Chondrocyte (in vitro differentiated cells): ENCODE measurements around the gene MAMLD1. TPM values are rescaled to one million over a fixed set of nuclear protein-coding genes. Genes with fewer than 3 reads are reported as not detected.

Experiments
- DNase-seq: peaks from one replicate; pipeline ENCODE4 v3.0.0; 2021; ENCODE audit warnings: mixed read lengths, low spot score
- H3K27ac Mint-ChIP-seq: one replicate; pipeline ENCODE4 v1.8.0; 2021; ENCODE audit warnings: mild to moderate bottlenecking, moderate library complexity, mixed read lengths; ENCODE audit not compliant: unreplicated experiment
- H3K27me3 Mint-ChIP-seq: 2 replicates; pipeline ENCODE4 v1.8.0; 2021; ENCODE audit warnings: low read depth, mixed read lengths
- H3K36me3 Mint-ChIP-seq: 2 replicates; pipeline ENCODE4 v1.8.0; 2021; ENCODE audit warnings: low read depth, mixed read lengths
- H3K4me1 Mint-ChIP-seq: 2 replicates; pipeline ENCODE4 v1.8.0; 2021; ENCODE audit warnings: low read depth, mild to moderate bottlenecking, mixed read lengths
- H3K4me3 Mint-ChIP-seq: one replicate; pipeline ENCODE4 v1.8.0; 2021; ENCODE audit warnings: mild to moderate bottlenecking, moderate library complexity, mixed read lengths; ENCODE audit not compliant: unreplicated experiment
- H3K9me3 Mint-ChIP-seq: 2 replicates; pipeline ENCODE4 v1.8.0; 2021; ENCODE audit warnings: low read depth, mixed read lengths
- total RNA-seq: library from RNA; stranded (reverse); gene quantifications from 3 replicates; pipeline ENCODE4 v1.2.1, GENCODE V29; 2021
- TF ChIP-seq, protein P1 (sequence below): fragments of 200-600 bp; sonication (generic); IDR thresholded peaks from 2 replicates; pipeline ENCODE4 v1.5.0; 2021; ENCODE audit warnings: antibody characterized with exemption, mild to moderate bottlenecking, moderate library complexity

MAMLD1 gene
- total RNA-seq, 1 donor from 2014 or later: 8.8 TPM

DNA sequence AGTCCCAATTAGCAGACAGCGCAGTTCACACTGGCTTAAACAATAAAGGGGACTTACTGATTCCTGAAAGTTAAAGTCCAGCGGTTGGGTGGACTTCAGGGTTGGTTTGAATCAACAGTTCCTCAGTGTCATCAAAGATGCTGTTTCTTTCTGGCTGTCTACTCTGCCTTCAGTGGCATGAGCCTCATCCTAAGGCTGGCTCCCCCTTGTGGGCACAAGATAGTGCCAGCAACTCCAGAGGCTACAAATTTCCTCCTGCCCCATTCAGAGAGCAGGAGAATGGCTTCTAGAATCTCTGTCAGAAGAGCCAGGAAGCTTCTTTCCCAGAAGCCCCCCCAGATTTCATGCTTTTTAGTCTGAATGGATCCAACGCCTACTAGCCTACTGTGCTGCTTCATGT, 122.9 kb downstream of the MAMLD1 start:
- Mint-ChIP-seq H3K36me3 (no peaks in the 10 kb centered on the region), H3K9me3 (peaks cover 12% of the 10 kb centered on the region), H3K27ac (no peak overlapping the region), H3K27me3 (no peaks in the 10 kb centered on the region), H3K4me3 (no peak overlapping the region), H3K4me1 (peaks cover 14% of the 10 kb centered on the region)
- TF ChIP-seq, protein P1, sequence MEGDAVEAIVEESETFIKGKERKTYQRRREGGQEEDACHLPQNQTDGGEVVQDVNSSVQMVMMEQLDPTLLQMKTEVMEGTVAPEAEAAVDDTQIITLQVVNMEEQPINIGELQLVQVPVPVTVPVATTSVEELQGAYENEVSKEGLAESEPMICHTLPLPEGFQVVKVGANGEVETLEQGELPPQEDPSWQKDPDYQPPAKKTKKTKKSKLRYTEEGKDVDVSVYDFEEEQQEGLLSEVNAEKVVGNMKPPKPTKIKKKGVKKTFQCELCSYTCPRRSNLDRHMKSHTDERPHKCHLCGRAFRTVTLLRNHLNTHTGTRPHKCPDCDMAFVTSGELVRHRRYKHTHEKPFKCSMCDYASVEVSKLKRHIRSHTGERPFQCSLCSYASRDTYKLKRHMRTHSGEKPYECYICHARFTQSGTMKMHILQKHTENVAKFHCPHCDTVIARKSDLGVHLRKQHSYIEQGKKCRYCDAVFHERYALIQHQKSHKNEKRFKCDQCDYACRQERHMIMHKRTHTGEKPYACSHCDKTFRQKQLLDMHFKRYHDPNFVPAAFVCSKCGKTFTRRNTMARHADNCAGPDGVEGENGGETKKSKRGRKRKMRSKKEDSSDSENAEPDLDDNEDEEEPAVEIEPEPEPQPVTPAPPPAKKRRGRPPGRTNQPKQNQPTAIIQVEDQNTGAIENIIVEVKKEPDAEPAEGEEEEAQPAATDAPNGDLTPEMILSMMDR: peak; percentile 77
- DNase-seq: no peak

DNA sequence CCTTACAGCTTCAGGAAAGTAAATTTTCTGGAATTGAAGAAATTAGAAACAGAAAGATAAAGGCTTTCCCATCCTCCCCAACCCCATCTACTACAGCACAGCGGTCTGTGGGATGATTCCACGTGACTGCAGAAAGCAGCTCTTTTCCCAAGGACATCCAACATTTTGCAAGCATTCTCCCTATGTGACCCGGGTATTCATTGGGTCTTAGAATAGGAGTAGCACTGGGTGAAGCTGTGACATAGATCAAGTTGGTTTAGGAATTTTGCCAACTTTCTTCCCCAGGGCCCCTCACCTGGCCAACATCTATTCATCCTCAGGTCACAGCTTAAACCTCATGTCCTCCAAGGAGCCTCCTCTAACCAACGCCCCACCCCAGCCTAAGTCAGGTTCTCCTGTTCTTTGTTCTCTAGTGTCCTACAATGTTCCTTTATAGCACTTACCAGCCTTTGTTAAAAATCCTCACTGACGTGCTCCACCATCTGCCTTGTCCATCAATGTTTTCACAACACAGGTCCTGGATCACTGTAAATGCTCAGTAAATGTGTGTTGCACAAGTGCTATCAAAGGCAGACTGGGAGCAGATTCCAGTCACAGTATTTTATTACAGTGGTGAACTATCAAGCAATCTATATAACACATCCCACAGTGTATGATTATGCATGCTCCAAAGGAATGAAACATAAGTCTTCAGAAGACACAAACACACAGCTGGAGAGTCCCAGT, 124.4 kb downstream of the MAMLD1 start:
- TF ChIP-seq, protein P1: no peak
- Mint-ChIP-seq H3K27me3 (no peaks in the 10 kb centered on the region), H3K27ac (no peak overlapping the region), H3K9me3 (peaks cover 7% of the 10 kb centered on the region), H3K36me3 (no peaks in the 10 kb centered on the region), H3K4me3 (no peak overlapping the region), H3K4me1 (peaks cover 10% of the 10 kb centered on the region)
- no peak for DNase-seq

DNA sequence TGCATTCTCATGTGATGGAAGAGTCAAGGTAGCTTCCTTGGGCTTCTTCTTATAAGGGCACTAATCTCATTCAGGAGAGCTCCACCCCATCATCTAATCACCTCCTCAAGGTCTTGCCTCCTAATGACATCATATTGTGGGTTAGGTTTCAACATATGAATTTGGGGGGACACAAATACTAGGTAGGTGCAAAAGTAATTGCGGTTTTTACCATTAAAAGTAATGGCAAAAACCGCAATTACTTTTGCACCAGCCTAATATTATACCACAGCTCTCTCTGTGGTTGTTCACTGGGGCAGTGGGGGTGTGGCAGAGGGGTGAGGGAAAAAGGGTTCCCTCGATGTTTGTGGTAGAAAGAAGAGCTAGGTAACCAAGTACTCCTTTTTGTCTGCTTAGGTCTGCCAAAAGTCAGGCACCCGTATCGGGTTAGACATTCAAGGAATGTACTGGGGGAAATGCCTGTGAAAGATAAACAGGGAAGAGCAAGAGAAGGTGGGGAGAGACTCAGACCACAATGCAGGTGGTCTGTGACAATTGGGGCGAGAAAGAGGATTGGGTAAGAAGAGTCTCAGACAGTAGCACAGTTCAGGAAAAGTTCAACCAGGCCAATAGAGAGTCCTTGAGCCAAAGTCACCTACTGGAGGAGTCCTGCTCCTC, 126.4 kb downstream of the MAMLD1 start:
- Mint-ChIP-seq H3K9me3 (peaks cover 7% of the 10 kb centered on the region), H3K4me1 (peaks cover 4% of the 10 kb centered on the region), H3K4me3 (no peak overlapping the region), H3K27ac (no peak overlapping the region), H3K27me3 (no peaks in the 10 kb centered on the region), H3K36me3 (no peaks in the 10 kb centered on the region)
- TF ChIP-seq, protein P1: no peak
- no peak for DNase-seq

DNA sequence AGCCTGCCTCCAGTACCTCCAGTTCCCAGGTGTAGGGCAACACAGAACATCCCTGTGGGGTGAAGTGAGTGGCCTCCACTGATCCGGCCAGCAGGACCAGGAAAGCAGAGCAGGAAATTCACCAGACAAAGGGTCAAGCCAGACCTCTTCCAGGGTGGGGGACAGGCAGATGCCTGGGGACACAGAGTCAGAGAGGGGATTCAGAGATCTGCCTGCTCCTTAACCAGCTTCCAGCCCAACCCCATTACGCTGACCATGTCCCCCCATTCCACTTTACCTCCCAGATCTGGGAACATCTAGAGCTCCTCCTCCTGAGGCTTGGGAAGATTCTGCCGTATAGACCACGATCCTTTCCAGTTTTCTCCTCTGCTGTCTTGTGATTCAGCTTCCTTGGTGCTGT, 132.4 kb downstream of the MAMLD1 start:
- DNase-seq: no peak
- H3K4me3 Mint-ChIP-seq: no peak overlapping the region
- H3K36me3 Mint-ChIP-seq: peaks cover 1% of the 10 kb centered on the region
- TF ChIP-seq, protein P1: no peak
- H3K9me3 Mint-ChIP-seq: peaks cover 5% of the 10 kb centered on the region
- H3K27me3 Mint-ChIP-seq: no peaks in the 10 kb centered on the region
- no peak overlapping the region for H3K27ac Mint-ChIP-seq
- no peaks in the 10 kb centered on the region for H3K4me1 Mint-ChIP-seq

DNA sequence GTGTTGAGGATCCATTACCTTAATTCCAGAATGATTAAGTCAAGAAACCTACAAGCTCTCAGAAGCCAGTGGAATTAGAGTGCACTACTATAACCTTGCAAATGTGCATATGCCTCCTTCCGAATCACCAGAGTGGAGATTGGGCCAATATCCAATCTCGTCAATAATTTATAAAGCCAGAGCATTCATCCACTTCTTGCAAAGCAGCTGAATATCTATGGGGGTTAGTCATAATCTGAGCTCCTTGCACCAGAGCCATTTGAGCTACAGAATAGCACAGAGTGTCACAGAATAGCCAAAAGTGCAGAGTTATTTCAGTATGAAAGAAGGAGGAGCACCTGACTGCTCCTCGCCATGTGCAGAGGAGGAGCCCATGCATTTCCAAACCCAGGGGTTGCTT, 136.1 kb downstream of the MAMLD1 start:
- no peak overlapping the region for H3K27ac Mint-ChIP-seq
- H3K4me3 Mint-ChIP-seq: no peak overlapping the region
- DNase-seq: no peak
- peaks cover 1% of the 10 kb centered on the region for H3K36me3 Mint-ChIP-seq
- H3K4me1 Mint-ChIP-seq: no peaks in the 10 kb centered on the region
- no peaks in the 10 kb centered on the region for H3K27me3 Mint-ChIP-seq
- TF ChIP-seq, protein P1: no peak
- H3K9me3 Mint-ChIP-seq: peaks cover 5% of the 10 kb centered on the region
